HFFc6 (cell line): ENCODE results near the gene EDA. TPM values are rescaled to one million over a fixed set of nuclear protein-coding genes. Genes with fewer than 3 reads are reported as not detected.

ENCODE experiments used
- DNase-seq: peaks from one replicate; pipeline ENCODE4 v3.0.0-alpha.2; 2018
- H3K27ac Mint-ChIP-seq: 2 replicates; pipeline ENCODE4 v1.8.0; 2020; ENCODE audit warnings: mild to moderate bottlenecking, mixed read lengths
- H3K27me3 Mint-ChIP-seq: 2 replicates; pipeline ENCODE4 v1.8.0; 2021; ENCODE audit warnings: mild to moderate bottlenecking, moderate library complexity, mixed read lengths; ENCODE audit not compliant: insufficient read depth
- H3K36me3 Mint-ChIP-seq: 2 replicates; pipeline ENCODE4 v1.8.0; 2021; ENCODE audit warnings: low read depth, mixed read lengths
- H3K4me1 Mint-ChIP-seq: 2 replicates; pipeline ENCODE4 v1.8.0; 2020; ENCODE audit warnings: low read depth, mixed read lengths
- H3K4me3 Mint-ChIP-seq: 2 replicates; pipeline ENCODE4 v1.8.0; 2020; ENCODE audit warnings: mild to moderate bottlenecking, moderate library complexity, mixed read lengths
- H3K9me3 Mint-ChIP-seq: 2 replicates; pipeline ENCODE4 v1.8.0; 2020; ENCODE audit warnings: mild to moderate bottlenecking, mixed read lengths
- CTCF ChIP-seq: fragments of 200-600 bp; sonication (generic); IDR thresholded peaks from 2 replicates; pipeline ENCODE4 v1.5.0; 2021; ENCODE audit warnings: antibody characterized with exemption, mild to moderate bottlenecking
- total RNA-seq, 6 experiments: library from RNA; stranded (reverse); fragmentation: NEBNext Ultra II Directional; extraction: Animal tissue kit (Norgen Biotek cat#: 25700); gene quantifications; 2 replicates in 1 of 6; 3 replicates in 5 of 6; pipeline ENCODE4 v1.2.3, GENCODE V29; 2021

Gene EDA
- total RNA-seq, 6 experiments from 2014 or later = 0.08 to 0.34 (median 0.14) TPM

- no peak overlapping the region for H3K4me3 Mint-ChIP-seq
- no peaks in the 10 kb centered on the region for H3K9me3 Mint-ChIP-seq
- H3K4me1 Mint-ChIP-seq = no peaks in the 10 kb centered on the region
- H3K27me3 Mint-ChIP-seq = peaks cover 2% of the 10 kb centered on the region; the same call in 1 of the 2 replicates
- no peak for DNase-seq
- no peak for TF ChIP-seq CTCF
- H3K36me3 Mint-ChIP-seq = no peaks in the 10 kb centered on the region
- H3K27ac Mint-ChIP-seq = no peak overlapping the region
These were observed 10.4 kb upstream of the EDA start for GRCh38 chrX:69605521-69605920.

DNA sequence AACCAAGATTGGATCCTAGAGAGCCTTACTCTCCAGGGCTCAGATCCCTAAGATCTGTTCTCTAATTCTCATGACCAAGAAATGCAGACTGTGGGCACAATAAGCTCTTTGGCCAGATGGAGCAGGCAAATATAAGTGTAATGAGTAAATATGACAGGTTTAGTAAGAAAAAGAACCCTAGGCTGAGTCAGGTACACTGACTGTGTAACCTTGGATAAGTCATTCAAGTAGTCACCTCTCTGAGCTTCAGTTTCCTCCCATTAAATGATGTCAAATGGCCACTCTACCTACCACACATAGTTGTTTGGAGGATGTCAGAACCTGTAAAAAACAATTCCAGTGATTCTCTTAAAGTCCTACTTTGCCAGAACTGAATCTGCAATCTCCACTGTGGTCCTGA lies 8.3 kb upstream of the EDA start:
- Mint-ChIP-seq H3K9me3 (no peaks in the 10 kb centered on the region), H3K4me3 (no peak overlapping the region), H3K4me1 (no peaks in the 10 kb centered on the region), H3K27ac (no peak overlapping the region), H3K36me3 (no peaks in the 10 kb centered on the region), H3K27me3 (peaks cover 2% of the 10 kb centered on the region; the same call in 1 of the 2 replicates)
- TF ChIP-seq CTCF = no peak
- DNase-seq = no peak

- no peak overlapping the region for H3K4me3 Mint-ChIP-seq
- H3K4me1 Mint-ChIP-seq = no peaks in the 10 kb centered on the region
These were observed 2.0 kb upstream of the EDA start for GRCh38 chrX:69613946-69614345.

GRCh38 chrX:69614886-69615285 lies 1.0 kb upstream of the EDA start:
- Mint-ChIP-seq H3K9me3 (no peaks in the 10 kb centered on the region), H3K36me3 (no peaks in the 10 kb centered on the region), H3K27ac (no peak overlapping the region), H3K4me3 (no peak overlapping the region), H3K27me3 (no peaks in the 10 kb centered on the region; the same call in none of the 2 replicates), H3K4me1 (no peaks in the 10 kb centered on the region)
- no peak for TF ChIP-seq CTCF
- DNase-seq = no peak

More at GRCh38 chrX:69613946-69614345, 2.0 kb upstream of the EDA start:
- Mint-ChIP-seq H3K27ac (no peak overlapping the region), H3K9me3 (no peaks in the 10 kb centered on the region), H3K27me3 (no peaks in the 10 kb centered on the region; the same call in none of the 2 replicates), H3K36me3 (no peaks in the 10 kb centered on the region)
- no peak for TF ChIP-seq CTCF
- no peak for DNase-seq

- no peak overlapping the region for H3K27ac Mint-ChIP-seq
- no peaks in the 10 kb centered on the region for H3K36me3 Mint-ChIP-seq
- TF ChIP-seq CTCF = no peak
- no peak for DNase-seq
- no peaks in the 10 kb centered on the region for H3K4me1 Mint-ChIP-seq
- H3K4me3 Mint-ChIP-seq = peak overlapping the region; percentile 61
- H3K9me3 Mint-ChIP-seq = no peaks in the 10 kb centered on the region
- no peaks in the 10 kb centered on the region; the same call in none of the 2 replicates for H3K27me3 Mint-ChIP-seq
These were observed 571 bp upstream of the EDA start for GRCh38 chrX:69615342-69615741.
